ENCODE data around the gene CCDC57. TPM values are rescaled to one million over a fixed set of nuclear protein-coding genes. Genes with fewer than 3 reads are reported as not detected.
A peak's percentile ranks its signal among the peaks of the same experiment; 100 is the strongest.
"Not testable (repeated sequence)": the region's sequence is repeated elsewhere in the genome, so short reads cannot be mapped to it uniquely, and the experiment has no call there.

The CCDC57 gene
- total RNA-seq, 4 donors from 2014 or later: 14.8 to 32.0 (median 21.9) TPM

- ATAC-seq (ENCODE audit: low FRiP score) (no peak), DNase-seq (ENCODE audit: low spot score) (no peak)
- no peak for TF ChIP-seq CTCF (IDR thresholded peaks at IDR 0.05)
Measured at GRCh38 chr17:82177761-82178498, 34.7 kb downstream of the CCDC57 start.

- ATAC-seq (ENCODE audit: low FRiP score) (no peak), DNase-seq (ENCODE audit: low spot score) (no peak)
- TF ChIP-seq CTCF (IDR thresholded peaks at IDR 0.05): no peak
Measured at GRCh38 chr17:82177276-82177675, 35.4 kb downstream of the CCDC57 start.

GRCh38 chr17:82175951-82176350, 36.7 kb downstream of the CCDC57 start:
- no peak for TF ChIP-seq CTCF (IDR thresholded peaks at IDR 0.05)
- DNase-seq (ENCODE audit: low spot score) (no peak), ATAC-seq (ENCODE audit: low FRiP score) (no peak)

GRCh38 chr17:82175201-82175600, 37.4 kb downstream of the CCDC57 start:
- DNase-seq (ENCODE audit: low spot score) (no peak), ATAC-seq (ENCODE audit: low FRiP score) (no peak)
- no peak for TF ChIP-seq CTCF (IDR thresholded peaks at IDR 0.05)

- ATAC-seq (ENCODE audit: low FRiP score); DNase-seq (ENCODE audit: low spot score): not testable (repeated sequence)
Measured at GRCh38 chr17:82174042-82174857, 38.4 kb downstream of the CCDC57 start.

- DNase-seq (ENCODE audit: low spot score) (no peak), ATAC-seq (ENCODE audit: low FRiP score) (peak; percentile 20)
- no peak for TF ChIP-seq CTCF (IDR thresholded peaks at IDR 0.05)
Measured at GRCh38 chr17:82173351-82174041, 39.1 kb downstream of the CCDC57 start.

- ATAC-seq (ENCODE audit: low FRiP score): no peak
- TF ChIP-seq CTCF (IDR thresholded peaks at IDR 0.05): no peak
- no peak for DNase-seq (ENCODE audit: low spot score)
Measured at GRCh38 chr17:82172486-82173160, 40.0 kb downstream of the CCDC57 start.
